GM10248 (cell line): Measurements from ENCODE around the gene MRPL1.

Experiments
- CTCF ChIA-PET: fragments of 300-600 bp; sonication (Branson Sonifier 250); formaldehyde crosslinking; extraction: SDS; loops from one replicate; lab custom pipeline; 2021; ENCODE audit warnings: antibody characterized with exemption; lab: Yijun Ruan, JAX
- POLR2A ChIA-PET: fragments of 350-650 bp; sonication (Branson Sonifier 250); formaldehyde crosslinking; extraction: SDS; loops from one replicate; lab custom pipeline; 2020; ENCODE audit warnings: antibody characterized with exemption; lab: Yijun Ruan, JAX
- DNase-seq: peaks from one replicate; pipeline ENCODE4 v3.0.0; 2012; ENCODE audit errors: extremely low spot score
- CTCF ChIP-seq: IDR thresholded peaks from 2 replicates; pipeline ENCODE4 v1.5.1; 2012; ENCODE audit warnings: mild to moderate bottlenecking, low read depth; ENCODE audit errors: extremely low read depth, missing control alignments, control extremely low read depth

Gene MRPL1

GRCh38 chr4:77917075-77917474 lies 54.4 kb downstream of the MRPL1 start:
- ChIA-PET CTCF (interaction anchor here (1.4 kb wide), 1 partner anchor 14 kb away, joined by 3 read pairs; no protein-coding TSS in a partner anchor), POLR2A (no interaction called here)
- DNase-seq, result no peak
- no peak for TF ChIP-seq CTCF

- no peak for DNase-seq
- TF ChIP-seq CTCF, result no peak
- ChIA-PET CTCF (interaction anchor here (0.8 to 1.4 kb wide), 2 partner anchors 7 to 15 kb away, joined by 3 read pairs; no protein-coding TSS in a partner anchor), POLR2A (no interaction called here)
Observed at GRCh38 chr4:77917601-77918000, 55.0 kb downstream of the MRPL1 start.

DNA sequence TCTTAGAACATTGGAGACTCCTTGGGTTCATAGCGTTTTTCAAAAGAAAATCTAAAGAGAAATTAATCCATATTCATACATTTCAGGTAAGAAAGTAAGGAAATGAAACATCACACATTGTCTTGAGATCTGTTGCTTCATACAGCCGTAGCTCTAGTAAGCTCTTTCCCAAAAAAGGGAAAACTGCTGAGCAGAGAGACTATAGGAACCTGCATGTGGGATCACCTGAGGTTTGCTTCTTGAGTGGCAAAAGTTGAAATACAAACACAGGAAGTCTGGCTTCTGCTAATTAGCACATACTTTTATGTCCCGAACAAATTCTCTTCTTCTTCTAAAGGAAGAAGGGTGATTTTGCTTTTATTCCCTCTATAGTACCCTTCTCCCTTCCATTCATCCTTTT lies 57.7 kb downstream of the MRPL1 start:
- POLR2A ChIA-PET, result no interaction called here
- CTCF ChIA-PET, result no interaction called here

GRCh38 chr4:77921701-77922100 lies 59.1 kb downstream of the MRPL1 start:
- TF ChIP-seq CTCF, result no peak
- CTCF ChIA-PET, result no interaction called here
- POLR2A ChIA-PET, result no interaction called here
- DNase-seq, result no peak

More for the DNA sequence above, 57.7 kb downstream of the MRPL1 start:
- no peak for TF ChIP-seq CTCF
- DNase-seq, result no peak

DNA sequence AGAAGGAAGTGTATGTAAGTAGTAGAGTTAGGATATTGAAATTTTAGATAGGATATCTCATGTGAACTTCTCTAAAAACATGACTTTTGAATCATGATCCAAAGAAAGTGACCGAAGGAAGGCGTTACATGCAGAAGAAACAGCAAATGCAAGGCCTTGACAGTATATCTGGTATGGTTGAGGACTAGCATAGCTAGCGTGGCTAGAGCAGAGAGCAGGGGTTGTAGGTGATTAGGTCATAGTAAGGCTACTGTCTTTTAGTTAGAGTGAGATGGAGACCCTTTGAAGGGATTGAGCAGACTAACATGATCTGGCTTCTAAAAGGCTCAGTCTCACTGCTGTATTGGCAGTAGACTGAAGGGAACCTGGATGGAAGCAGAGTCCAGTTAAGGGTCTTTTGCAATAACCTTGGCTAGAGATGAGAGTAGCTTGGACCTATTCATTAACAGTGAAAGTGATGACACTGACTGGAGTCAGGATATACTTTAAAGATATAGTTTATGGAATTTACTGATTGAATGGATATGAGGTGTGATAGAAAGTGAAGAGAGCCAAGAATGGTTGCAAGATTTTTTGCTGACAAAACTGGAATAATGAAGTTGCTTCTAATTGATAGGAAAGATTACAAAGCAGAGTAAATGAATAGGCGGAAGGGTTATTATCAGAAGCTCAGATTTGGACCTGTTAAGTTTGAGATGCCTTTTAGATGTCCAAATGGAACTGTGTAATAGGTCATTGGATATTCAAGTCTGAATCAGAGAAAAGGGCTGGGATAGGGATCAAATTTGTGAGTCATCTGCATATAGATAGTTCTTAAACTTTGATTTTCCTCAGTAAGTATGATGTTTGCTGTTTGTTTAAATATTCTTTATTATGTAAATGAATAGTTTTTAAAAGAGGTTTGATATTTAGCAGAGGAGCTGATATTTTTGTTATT lies 59.8 kb downstream of the MRPL1 start:
- DNase-seq, result no peak
- ChIA-PET POLR2A (no interaction called here), CTCF (no interaction called here)
- no peak for TF ChIP-seq CTCF

GRCh38 chr4:77927991-77928925 lies 65.6 kb downstream of the MRPL1 start:
- no peak for DNase-seq
- POLR2A ChIA-PET, result no interaction called here
- CTCF ChIA-PET, result interaction anchor here (1.2 to 1.7 kb wide), 3 partner anchors 8 to 29 kb away, joined by 3 to 4 read pairs (median 3); no protein-coding TSS in a partner anchor
- TF ChIP-seq CTCF, result no peak
